GM18951 (cell line): ENCODE data around the gene SAC3D1.
"Not testable (repeated sequence)": the region's sequence is repeated elsewhere in the genome, so short reads cannot be mapped to it uniquely, and the experiment has no call there.

Experiments
- POLR2A ChIP-seq: IDR thresholded peaks from 4 replicates; pipeline ENCODE4 v1.6.1; 2011; ENCODE audit warnings: mild to moderate bottlenecking; ENCODE audit not compliant: insufficient read length, insufficient read depth; ENCODE audit errors: extremely low read depth
- in situ Hi-C: fragments of 300-500 bp; cut with MboI; formaldehyde crosslinking; loops from one replicate; pipeline ENCODE4 v1.12.0; 2022; ENCODE audit warnings: low sequenced_read_pairs, mixed read lengths, inconsistent platforms; ENCODE audit not compliant: unreplicated experiment

Gene SAC3D1

DNA sequence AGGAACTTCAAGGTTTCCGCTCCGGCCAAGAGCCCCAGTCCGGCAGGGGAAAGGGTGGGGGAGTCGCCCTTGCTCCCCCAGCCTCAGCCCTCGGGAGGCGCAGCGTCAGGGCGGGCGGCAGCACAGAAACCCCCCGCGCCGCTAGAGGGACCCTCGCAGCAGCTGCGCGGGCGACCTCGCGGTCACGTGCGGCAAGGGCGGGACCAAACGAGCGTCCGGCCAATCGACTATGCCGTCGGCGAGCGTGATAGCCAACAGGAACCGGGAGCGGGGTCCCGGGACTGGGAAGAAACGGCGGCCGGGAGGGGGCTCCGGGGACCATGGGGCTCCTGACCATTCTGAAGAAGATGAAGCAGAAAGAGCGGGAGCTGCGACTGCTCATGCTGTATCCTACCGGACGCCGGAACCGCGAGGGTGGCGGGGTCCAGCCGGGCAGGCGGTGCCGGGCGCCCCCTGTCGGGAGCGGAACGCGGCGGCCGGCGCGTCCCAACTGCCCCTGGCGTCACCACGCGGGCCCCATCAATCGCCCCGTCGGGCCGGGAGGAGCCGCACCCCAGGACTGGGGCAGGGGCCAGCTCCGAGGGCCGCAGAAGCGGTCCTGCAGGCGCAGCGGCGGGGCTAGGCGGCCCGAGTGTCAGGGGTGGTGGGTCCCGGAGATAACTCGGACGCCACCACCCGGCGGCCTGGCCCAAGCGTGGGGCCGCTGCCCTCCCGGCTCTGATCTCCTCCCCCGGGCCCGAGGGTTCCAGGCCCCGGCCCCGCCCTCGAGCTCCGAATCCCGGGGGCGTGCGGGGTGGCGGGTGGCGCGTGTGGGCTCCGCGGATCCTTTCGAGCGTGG lies 26.9 kb upstream of the SAC3D1 start, which contains the start of gene ARL2:
TSS of gene ARL2 (plus strand) at position 273 of the 838 bp plus-strand sequence. CDS start at position 321, 48 bp downstream.
- in situ Hi-C loops: no loop called here
- TF ChIP-seq POLR2A: peak; percentile 60

DNA sequence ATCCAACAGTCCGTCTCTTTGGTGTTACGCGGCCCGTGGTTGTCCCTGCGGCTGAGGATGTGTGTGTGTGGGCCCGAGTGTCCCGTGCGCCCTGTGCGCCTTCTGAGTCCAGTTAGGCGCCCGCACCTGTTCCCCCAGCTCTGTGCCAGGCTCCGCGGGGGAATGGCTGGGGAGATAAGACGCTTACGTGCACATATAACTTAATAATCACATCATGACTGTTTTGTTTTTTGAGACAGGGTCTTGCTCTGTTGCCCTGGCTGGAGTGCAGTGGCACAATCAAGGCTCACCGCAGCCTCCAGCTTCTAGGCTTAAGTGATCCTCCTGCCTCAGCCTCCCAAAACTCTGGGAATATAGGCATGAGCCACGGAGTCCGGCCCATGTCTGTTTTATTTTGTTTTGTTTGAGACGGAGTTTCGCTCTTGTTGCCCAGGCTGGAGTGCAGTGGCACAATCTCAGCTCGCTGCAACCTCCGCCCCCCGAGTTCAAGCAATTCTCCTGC lies 26.2 kb upstream of the SAC3D1 start:
- no peak for TF ChIP-seq POLR2A
- in situ Hi-C loops: no loop called here

DNA sequence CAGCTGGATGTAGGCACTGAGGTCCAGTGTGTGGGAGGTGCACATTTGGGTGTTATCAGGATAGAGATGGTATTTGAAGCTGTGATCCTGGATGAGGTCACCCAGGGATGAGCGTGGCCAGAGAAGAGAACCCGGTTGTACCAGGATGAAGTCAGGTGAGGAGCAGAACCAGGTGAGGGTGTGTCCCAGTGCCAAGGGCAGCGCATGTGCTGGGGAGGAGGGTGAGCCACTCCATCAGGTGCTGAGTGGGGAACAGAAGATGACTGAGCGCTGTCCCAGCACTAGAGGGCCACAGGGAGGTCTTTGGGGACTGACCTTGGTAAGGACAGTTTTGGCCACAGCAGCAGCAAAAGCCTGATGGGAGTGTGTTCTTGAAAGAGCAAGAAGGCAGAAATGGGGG lies 24.3 kb upstream of the SAC3D1 start:
- TF ChIP-seq POLR2A: no peak
- in situ Hi-C loops: no loop called here

DNA sequence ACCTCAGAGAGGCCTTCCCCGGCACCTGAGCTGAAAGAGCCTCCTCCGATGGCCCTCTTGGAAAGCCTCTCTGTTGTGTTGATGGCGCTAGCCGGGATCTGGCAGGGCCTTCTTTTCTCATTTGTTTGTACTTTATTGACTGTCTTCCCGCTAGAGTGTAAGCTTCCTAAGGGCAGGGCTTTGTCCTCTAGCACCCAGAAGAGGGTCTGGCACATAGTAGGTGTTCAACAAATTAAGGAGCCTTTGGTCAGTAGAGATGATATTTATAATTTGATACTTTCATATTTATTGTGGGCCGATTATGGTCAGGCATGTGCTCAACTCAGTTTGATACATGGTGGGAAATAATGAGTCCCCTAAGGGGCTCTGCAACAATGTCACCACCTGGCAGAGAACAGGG lies 23.1 kb upstream of the SAC3D1 start:
- in situ Hi-C loops: no loop called here

DNA sequence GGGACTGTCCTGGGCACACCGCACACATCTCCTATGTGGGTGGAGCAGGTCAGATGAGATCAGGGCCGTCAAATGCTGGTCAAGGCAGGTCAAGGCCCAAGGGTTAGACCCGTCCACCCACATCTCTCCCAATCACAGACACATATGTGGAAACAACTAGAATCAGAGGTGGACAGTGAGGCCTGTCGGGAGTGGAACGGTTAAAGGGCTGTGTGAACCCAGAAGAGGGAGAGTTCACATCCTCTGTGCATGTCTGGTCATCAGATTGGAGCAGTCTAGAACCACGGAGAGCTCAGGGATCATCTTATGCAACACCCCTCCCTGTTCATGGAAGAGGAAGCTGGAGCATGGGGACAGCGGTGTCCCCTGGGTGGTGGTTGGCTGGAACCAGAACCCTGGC lies 21.2 kb upstream of the SAC3D1 start:
- in situ Hi-C loops: no loop called here
- no peak for TF ChIP-seq POLR2A

More for the DNA sequence above, 23.1 kb upstream of the SAC3D1 start:
- TF ChIP-seq POLR2A: no peak

DNA sequence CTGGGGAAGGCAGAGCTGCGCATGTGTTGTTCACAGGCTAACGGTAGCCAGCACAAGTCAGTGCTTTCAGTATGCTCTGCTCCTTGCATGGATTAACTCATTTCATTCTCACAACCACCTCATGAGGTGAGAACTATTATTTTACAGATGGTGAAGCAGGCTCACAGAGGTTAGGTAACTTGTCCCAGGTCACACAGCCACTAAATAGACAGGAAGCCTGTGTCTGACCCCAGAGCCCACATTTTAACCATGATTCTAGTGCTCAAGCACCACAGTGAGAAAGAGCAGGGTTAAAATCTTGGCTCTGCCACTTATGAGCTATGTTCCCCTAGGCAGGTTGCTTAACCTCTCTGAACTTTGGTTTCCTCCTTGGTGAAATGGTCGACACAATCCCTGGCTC lies 20.0 kb upstream of the SAC3D1 start:
- in situ Hi-C loops: no loop called here
- no peak for TF ChIP-seq POLR2A

DNA sequence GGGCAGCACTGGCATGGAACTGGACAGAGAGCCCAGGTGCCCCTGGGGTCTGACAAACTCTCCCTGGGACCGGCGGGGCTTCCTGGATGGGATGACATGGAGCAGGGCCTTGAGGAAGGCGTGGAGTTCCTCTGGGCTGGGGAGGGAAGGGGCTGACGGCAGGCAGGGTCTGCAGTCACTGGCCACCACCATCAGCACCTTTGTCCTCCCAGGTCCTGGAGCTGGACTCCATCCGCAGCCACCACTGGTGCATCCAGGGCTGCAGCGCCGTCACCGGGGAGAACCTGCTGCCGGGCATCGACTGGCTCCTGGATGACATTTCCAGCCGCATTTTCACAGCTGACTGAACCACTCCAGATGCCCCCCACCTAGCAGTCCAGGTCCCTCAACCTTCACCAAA lies 19.5 kb upstream of the SAC3D1 start:
- no peak for TF ChIP-seq POLR2A
- in situ Hi-C loops: no loop called here

DNA sequence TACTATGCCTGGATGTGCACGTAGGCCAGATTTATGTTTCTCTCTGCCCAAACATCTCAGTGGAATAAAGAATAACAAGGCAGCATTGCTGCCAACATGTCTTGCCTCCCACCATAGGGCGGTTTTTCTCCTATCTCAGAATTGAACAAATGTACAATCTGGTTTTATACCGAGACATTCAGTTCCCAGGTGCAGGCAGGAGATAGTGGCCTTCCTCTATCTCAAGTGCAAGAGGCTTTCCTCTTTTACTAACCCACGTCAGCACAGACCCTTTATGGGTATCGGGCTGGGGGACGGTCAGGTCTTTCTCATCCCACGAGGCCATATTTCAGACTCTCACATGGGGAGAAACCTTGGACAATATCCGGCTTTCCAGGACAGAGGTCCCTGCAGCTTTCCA lies 17.5 kb upstream of the SAC3D1 start:
- in situ Hi-C loops: not testable (repeated sequence)

DNA sequence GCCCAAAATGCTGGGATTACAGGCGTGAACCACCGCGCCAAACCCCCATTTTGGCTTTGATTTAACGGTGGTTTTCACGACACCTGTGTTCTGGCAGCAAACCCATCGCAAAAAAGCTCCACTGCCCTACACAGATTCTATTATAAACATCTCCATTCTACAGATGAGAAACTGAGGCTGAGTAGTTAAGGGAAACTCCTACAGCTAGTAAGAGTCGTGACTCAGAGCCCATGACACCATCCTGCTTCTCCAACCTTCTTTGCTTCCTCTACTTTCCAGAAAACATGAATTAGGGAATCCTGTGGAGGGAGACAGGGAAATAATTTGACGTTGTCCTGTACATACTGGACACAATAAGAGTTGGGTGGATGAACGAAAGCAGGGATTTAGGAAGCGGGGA lies 14.2 kb upstream of the SAC3D1 start:
- in situ Hi-C loops: no loop called here
- no peak for TF ChIP-seq POLR2A

DNA sequence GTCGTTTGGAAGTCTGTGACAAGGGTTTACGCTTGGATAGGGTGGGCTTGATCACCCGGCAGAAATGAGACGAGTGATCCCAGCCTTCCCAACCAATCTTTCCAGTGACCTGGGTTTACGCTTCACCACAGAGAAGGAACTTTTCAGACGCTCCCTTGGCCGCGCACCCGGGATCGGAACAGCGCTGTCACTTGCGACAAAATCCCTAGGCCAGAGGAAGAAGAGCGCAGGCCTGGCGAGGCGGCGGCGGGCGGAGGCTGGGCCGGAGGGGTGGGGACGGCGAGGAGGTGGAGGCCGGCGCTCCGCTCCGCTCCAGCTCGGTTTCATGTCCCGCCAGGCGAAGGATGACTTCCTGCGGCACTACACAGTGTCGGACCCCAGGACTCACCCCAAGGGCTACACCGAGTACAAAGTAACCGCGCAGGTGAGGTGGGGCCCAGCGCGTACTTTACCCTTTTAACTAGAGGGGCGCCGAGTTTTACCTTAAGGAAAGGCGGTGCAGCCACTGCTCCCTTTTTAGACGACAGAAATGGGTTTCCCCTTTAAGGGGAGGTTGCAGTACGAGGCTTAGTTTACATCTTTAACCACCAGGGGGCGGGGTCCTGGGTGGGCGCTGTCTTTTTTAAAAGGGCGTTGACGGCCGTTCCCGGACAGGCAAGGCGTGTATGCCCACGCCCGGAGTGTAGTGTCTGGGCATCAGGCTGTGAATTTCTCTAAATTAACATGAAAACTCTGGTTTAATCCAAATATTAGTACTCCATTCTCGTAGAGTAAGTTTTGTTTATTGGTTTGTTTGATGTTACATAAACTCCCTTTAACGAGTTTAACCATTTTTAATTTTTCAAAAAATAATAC lies 13.6 kb upstream of the SAC3D1 start, which contains the start of gene SNX15:
TSS of gene SNX15 (plus strand) at position 227 of the 855 bp plus-strand sequence. CDS start at position 326, 99 bp downstream.
- in situ Hi-C loops: no loop called here
- peak; percentile 72 for TF ChIP-seq POLR2A

DNA sequence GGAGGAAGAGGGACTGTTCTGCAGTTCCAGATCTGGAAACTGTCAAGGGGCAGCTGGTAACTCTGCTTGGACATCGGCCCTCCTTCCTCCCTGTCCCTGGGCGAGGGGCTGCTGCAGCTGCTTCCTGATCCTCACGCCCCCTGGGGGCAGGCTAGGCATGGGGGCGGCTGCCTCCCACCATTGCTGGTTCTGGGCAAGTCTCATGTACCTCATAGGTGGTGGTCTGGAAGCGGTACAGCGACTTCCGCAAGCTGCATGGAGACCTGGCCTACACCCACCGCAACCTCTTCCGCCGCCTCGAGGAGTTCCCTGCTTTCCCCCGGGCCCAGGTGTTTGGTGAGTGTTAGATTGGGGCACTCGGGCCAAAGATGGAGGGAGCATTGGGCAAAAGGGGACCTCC lies 8.8 kb upstream of the SAC3D1 start:
- in situ Hi-C loops: no loop called here
- no peak for TF ChIP-seq POLR2A

DNA sequence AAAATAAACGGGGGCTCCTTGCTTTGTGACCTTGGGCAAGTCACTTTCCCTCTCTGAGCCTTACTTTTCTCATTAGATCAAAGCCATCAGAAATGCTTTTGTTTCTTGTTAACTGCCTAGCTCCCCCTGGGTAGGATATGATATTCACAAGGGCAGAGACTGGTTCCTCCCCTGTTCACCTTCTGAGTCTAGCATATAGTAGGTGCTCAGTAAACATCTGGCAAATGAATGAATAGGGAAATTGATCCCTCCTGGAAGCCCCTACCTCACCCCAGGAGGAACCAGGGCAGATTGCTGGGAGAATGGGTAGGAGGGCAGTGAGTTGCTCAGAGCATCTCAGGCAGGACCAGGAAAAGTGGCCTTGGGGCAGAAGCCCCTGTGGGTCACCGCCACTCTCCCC lies 6.6 kb upstream of the SAC3D1 start:
- in situ Hi-C loops: no loop called here
- no peak for TF ChIP-seq POLR2A

DNA sequence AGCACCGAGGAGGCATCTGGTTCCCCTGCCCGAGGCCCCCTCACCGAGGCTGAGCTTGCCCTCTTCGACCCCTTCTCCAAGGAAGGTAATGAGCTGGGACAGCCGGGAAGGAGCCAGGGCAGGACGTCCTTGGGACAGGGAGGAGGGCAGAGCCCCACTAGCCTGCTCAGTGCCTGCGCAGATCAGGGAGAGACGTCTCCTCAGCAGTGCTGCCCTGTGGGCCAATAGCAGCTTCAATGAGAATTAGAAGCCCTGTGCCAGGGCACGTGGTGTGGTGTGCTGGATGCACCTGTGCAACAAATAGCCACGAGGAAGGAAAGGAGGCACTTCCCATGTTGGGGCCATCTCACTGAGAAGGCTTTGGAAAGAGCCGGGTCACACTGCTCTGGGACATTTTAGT lies 5.4 kb upstream of the SAC3D1 start:
- in situ Hi-C loops: no loop called here
- TF ChIP-seq POLR2A: no peak
